Thoracic aorta (tissue), 2 donors: Measurements from ENCODE around the gene KRTAP4-2. TPM values are rescaled to one million over a fixed set of nuclear protein-coding genes. Genes with fewer than 3 reads are reported as not detected.
"Not testable (repeated sequence)": the region's sequence is repeated elsewhere in the genome, so short reads cannot be mapped to it uniquely, and the experiment has no call there.

ENCODE experiments used
- ATAC-seq: fragments of 150-250 bp; one replicate; pipeline ENCODE4 v1.8.0; 2017; ENCODE audit warnings: low read depth; ENCODE audit not compliant: insufficient number of reproducible peaks, low FRiP score
- DNase-seq: peaks from one replicate; pipeline ENCODE4 v3.0.0-alpha.2; 2020; ENCODE audit warnings: low spot score
- H3K27ac ChIP-seq, 2 donors: fragments of 200-600 bp; sonication (generic); 1 replicate in 1 of 2; 2 replicates in 1 of 2; pipeline ENCODE4 v1.5.1; 2016; ENCODE audit warnings: mild to moderate bottlenecking in 2 of 2, moderate library complexity in 2 of 2
- H3K27me3 ChIP-seq: fragments of 200-600 bp; sonication (generic); replicated peaks from 2 replicates; pipeline ENCODE4 v1.6.0; 2016; ENCODE audit warnings: mild to moderate bottlenecking; ENCODE audit not compliant: insufficient read depth
- H3K36me3 ChIP-seq: fragments of 200-600 bp; sonication (generic); one replicate; pipeline ENCODE4 v1.5.1; 2016
- H3K4me1 ChIP-seq, 2 donors: fragments of 200-600 bp; sonication (generic); 1 replicate in 1 of 2; 2 replicates in 1 of 2; pipeline versions ENCODE4 v1.5.1 to v1.6.0; 2016; ENCODE audit warnings: low read depth in 2 of 2, mild to moderate bottlenecking in 1 of 2; ENCODE audit not compliant: control insufficient read depth in 1 of 2
- H3K4me3 ChIP-seq: fragments of 200-600 bp; sonication (generic); 2 replicates; pipeline ENCODE4 v1.5.1; 2016; ENCODE audit warnings: mild to moderate bottlenecking
- H3K9me3 ChIP-seq: fragments of 200-600 bp; sonication (generic); 2 replicates; pipeline ENCODE4 v1.5.1; 2016
- total RNA-seq, 2 donors: library from RNA; depleted of rRNA; stranded (reverse); fragments of >200 nt; gene quantifications; one replicate each; pipeline versions ENCODE4 v1.1.0 to v1.2.3, GENCODE V29; 2016
- TF ChIP-seq, protein P1 (sequence below): fragments of 200-600 bp; sonication (generic); IDR thresholded peaks from one replicate; pipeline ENCODE4 v1.5.1; 2019; ENCODE audit warnings: antibody characterized with exemption

Gene KRTAP4-2
- total RNA-seq, 2 donors from 2014 or later: not detected

GRCh38 chr17:41160648-41161047, 17.4 kb downstream of the KRTAP4-2 start, which contains the start of gene KRTAP4-4:
Gene KRTAP4-4, minus strand, starts transcription at chr17:41160748. Its CDS starts 57 bp downstream, at chr17:41160691.
- no peak within 1 kb of the TSS for H3K27ac ChIP-seq
- DNase-seq (no peak), ATAC-seq (no peak)
- no peaks in the 10 kb centered on the region for H3K36me3 ChIP-seq
- no peaks in the 10 kb centered on the region for H3K27me3 ChIP-seq
- H3K4me3 ChIP-seq: no peak within 1 kb of the TSS
- TF ChIP-seq, protein P1, sequence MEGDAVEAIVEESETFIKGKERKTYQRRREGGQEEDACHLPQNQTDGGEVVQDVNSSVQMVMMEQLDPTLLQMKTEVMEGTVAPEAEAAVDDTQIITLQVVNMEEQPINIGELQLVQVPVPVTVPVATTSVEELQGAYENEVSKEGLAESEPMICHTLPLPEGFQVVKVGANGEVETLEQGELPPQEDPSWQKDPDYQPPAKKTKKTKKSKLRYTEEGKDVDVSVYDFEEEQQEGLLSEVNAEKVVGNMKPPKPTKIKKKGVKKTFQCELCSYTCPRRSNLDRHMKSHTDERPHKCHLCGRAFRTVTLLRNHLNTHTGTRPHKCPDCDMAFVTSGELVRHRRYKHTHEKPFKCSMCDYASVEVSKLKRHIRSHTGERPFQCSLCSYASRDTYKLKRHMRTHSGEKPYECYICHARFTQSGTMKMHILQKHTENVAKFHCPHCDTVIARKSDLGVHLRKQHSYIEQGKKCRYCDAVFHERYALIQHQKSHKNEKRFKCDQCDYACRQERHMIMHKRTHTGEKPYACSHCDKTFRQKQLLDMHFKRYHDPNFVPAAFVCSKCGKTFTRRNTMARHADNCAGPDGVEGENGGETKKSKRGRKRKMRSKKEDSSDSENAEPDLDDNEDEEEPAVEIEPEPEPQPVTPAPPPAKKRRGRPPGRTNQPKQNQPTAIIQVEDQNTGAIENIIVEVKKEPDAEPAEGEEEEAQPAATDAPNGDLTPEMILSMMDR: no peak
- H3K4me1 ChIP-seq: no peaks in the 10 kb centered on the region
- no peaks in the 10 kb centered on the region for H3K9me3 ChIP-seq

DNA sequence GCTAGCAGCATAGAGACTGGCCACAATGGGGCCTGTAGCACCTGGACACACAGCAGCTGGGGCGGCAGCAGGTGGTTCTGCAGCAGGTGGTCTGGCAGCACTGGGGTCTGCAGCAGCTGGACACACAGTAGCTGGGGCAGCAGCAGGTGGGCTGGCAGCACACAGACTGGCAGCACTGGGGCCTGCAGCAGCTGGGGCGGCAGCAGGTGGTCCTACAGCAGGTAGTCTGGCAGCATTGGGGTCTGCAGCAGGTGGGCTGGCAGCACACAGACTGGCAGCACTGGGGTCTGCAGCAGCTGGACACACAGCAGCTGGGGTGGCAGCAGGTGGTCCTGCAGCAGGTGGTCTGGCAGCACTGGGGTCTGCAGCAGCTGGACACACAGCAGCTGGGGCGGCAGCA, 17.8 kb downstream of the KRTAP4-2 start:
- H3K36me3 ChIP-seq, ATAC-seq, DNase-seq: not testable (repeated sequence)

GRCh38 chr17:41153856-41154255, 24.2 kb downstream of the KRTAP4-2 start:
- TF ChIP-seq, protein P1: no peak
- H3K4me3 ChIP-seq: no peak overlapping the region
- DNase-seq: no peak
- H3K9me3 ChIP-seq: no peaks in the 10 kb centered on the region
- H3K36me3 ChIP-seq: no peaks in the 10 kb centered on the region
- no peak for ATAC-seq
- no peaks in the 10 kb centered on the region for H3K27me3 ChIP-seq
- no peaks in the 10 kb centered on the region for H3K4me1 ChIP-seq
- no peak overlapping the region for H3K27ac ChIP-seq

More for the DNA sequence above, 17.8 kb downstream of the KRTAP4-2 start:
- H3K4me3 ChIP-seq, H3K9me3 ChIP-seq, H3K27ac ChIP-seq, H3K27me3 ChIP-seq, H3K4me1 ChIP-seq: not testable (repeated sequence)

DNA sequence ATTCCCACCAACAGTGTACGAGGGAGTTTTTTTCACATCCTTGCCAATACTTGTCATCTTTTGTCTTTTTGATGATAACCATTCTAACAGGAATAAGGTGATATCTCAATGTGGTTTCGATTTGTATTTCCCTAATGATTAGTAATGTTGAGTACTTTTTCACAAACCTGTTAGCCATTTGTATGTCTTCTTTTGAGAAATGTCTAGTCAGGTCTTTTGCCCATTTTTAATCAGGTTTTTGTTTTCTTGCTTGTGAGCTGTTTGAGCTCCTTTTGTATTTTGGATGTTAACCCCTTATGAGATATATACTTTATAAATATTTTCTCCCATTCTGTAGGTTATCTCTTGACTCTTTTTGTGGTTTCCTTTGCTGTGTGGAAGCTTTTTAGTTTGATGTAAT, 26.5 kb downstream of the KRTAP4-2 start:
- TF ChIP-seq, protein P1: no peak
- DNase-seq (no peak), ATAC-seq (no peak)
- H3K4me1 ChIP-seq: no peaks in the 10 kb centered on the region
- H3K27ac ChIP-seq: no peak overlapping the region
- H3K9me3 ChIP-seq: no peaks in the 10 kb centered on the region
- H3K27me3 ChIP-seq: no peaks in the 10 kb centered on the region
- H3K36me3 ChIP-seq: no peaks in the 10 kb centered on the region
- H3K4me3 ChIP-seq: no peak overlapping the region

GRCh38 chr17:41150026-41150425, 28.0 kb downstream of the KRTAP4-2 start:
- Histone ChIP-seq H3K27ac (no peak overlapping the region), H3K4me1 (no peaks in the 10 kb centered on the region), H3K36me3 (no peaks in the 10 kb centered on the region), H3K27me3 (no peaks in the 10 kb centered on the region), H3K4me3 (no peak overlapping the region), H3K9me3 (no peaks in the 10 kb centered on the region)
- ATAC-seq (no peak), DNase-seq (no peak)
- TF ChIP-seq, protein P1: no peak

- Histone ChIP-seq H3K27ac (no peak within 1 kb of the TSS), H3K9me3 (no peaks in the 10 kb centered on the region), H3K27me3 (no peaks in the 10 kb centered on the region), H3K4me1 (no peaks in the 10 kb centered on the region), H3K4me3 (no peak within 1 kb of the TSS), H3K36me3 (no peaks in the 10 kb centered on the region)
- DNase-seq: no peak
- TF ChIP-seq, protein P1: no peak
- no peak for ATAC-seq
These were observed 28.4 kb downstream of the KRTAP4-2 start, which contains the start of gene KRTAP4-5 for GRCh38 chr17:41149652-41149985. Gene KRTAP4-5, minus strand, starts transcription at chr17:41149825. Its CDS starts 58 bp downstream, at chr17:41149767.

DNA sequence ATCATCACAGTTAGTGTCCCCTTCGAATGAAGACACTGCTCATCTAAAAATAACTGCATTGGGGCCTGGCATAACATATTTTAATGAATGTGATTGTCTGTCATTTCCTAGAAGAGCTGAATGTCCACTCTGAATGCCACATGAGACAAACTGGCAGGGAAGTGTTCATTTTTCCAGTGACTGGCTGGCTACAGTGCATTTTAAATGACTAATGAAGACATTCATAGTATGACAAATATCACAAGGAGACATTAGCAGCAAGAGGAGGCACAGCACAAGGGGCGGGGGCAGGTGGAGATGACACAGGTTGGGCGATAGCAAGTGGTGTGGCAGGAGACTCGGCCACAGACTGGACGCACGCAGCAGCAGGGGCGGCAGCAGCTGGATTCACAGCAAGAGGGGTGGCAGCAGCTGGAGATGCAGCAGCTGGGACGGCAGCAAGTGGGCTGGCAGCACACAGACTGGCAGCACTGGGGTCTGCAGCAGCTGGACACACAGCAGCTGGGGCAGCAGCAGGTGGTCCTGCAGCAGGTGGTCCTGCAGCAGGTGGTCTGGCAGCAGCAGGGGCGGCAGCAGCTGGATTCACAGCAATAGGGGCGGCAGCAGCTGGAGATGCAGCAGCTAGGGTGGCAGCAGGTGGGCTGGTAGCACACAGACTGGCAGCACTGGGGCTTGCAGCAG, 28.9 kb downstream of the KRTAP4-2 start:
- not testable (repeated sequence) for ATAC-seq, H3K27me3 ChIP-seq, H3K36me3 ChIP-seq, H3K27ac ChIP-seq, H3K9me3 ChIP-seq, H3K4me3 ChIP-seq, H3K4me1 ChIP-seq, DNase-seq
